Fibroblast of skin of left biceps (primary cell): Measurements from ENCODE around the gene RITA1.

Experiments
- DNase-seq, 2 experiments: peaks; one replicate each; pipeline ENCODE4 v3.0.0-alpha.2; 2013; ENCODE audit warnings: low read depth in 2 of 2

The RITA1 gene

DNA sequence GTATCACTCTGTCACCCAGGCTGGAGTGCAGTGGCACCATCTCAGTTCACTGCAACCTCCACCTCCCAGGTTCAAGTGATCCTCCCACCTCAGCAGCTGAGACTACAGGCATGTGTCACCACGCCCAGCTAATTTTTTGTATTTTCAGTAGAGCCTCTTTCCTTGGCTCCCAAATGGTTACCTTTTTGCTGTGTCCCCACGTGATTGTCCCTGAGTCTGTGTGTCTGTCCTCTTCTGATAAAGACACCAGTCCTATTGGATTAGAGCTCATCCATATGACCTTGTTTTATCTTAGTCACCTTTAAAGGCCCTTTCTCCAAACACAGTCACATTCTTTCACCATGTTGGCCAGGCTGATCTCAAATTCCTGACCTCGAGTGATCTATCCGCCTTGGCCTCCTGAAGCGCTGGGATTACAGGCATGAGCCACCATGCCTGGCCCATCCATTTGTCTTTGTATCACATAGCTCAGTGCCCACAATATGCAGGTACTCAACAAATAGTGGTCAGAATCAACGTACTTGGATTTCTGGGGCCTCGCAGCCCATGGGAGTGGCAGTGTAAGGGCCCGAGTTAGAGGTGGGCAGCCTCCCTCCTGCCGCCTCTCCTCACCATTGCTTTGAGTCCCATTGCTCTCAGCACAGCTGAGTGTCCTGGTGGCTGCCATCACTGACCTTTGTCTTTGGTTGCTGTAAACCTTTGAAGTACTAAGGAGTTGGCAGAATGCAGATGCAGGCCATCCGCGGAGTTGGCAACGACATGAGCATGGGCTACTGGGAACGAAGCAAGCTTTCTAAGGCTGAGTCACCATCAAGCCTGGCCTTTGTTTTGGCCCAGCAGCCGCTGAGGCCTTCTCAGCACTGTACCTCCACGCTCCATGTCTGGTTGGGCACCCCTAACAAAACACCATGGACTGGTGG, 45.1 kb downstream of the RITA1 start:
- no peak for DNase-seq

DNA sequence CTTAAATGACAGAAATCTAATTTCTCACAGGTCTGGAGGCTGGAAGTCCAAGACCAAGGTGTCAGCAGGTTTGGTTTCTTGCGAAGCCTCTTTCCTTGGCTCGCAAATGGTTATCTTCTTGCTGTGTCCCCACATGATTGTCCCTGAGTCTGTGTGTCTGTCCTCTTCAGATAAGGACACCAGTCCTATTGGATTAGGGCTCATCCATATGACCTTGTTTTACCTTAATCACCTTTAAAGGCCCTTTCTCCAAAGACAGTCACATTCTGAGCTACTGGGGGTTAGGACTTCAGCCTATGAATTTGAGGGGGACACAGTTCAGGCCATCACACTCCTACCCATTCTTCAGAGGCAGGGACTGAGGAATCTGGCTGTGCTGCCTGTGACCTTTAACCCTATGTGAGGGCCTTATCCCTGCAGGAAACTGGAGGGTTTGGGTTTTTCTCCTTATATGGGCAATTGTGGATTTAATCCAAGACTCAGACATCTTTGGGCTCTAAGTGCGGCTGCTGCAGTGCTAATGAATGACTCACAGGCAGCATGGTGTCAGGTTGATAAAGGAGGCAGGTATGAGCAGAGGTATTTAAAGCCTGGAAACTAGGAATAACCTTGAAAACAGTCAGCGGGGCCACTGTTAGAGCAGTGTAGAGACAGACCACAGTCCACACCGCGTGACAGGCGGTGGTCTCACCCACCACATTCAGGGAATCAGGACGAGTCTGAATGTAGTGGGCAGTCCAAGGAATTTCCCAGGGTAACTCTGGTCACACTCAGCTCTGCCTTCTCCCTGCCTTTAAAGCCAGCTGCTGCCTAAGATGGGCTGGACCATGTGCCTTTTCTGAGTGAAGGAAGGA, 45.9 kb downstream of the RITA1 start:
- no peak for DNase-seq

DNA sequence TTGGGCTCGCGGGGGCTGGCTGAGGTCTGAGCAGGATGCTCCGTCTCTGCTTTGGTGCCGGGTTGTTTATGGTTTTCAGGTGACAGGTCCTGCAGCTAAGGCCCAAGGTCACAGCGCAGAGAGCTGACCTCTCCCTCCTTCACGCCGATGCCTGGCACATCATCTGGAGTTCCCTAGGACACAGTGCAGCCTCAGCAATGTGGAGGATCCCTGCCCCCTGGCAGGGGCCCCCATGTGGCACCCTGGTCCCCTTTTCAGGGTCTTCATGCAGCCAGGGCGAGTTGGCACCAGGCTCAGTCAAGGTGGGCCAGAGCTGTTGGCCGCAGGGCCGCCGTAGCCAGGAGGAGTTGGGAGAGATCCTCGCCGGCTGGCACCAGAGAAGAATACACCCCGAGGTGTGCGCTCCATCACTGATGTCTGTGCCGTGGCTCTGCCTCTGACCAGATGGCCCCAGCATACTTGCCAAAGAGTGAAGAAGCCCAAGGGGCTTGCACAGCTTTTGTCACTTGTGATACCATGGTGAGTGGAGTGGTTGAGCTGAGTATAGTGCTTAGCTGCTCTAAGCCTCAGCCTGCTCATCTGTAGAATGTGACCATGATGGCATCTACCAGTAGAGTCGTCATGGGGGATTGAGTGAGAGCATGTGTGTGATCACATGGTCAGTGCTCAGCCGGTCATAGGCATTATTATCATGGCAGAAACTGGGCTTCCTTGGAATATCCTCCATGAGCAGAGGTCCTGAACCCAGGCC, 46.7 kb downstream of the RITA1 start:
- DNase-seq, result no peak

DNA sequence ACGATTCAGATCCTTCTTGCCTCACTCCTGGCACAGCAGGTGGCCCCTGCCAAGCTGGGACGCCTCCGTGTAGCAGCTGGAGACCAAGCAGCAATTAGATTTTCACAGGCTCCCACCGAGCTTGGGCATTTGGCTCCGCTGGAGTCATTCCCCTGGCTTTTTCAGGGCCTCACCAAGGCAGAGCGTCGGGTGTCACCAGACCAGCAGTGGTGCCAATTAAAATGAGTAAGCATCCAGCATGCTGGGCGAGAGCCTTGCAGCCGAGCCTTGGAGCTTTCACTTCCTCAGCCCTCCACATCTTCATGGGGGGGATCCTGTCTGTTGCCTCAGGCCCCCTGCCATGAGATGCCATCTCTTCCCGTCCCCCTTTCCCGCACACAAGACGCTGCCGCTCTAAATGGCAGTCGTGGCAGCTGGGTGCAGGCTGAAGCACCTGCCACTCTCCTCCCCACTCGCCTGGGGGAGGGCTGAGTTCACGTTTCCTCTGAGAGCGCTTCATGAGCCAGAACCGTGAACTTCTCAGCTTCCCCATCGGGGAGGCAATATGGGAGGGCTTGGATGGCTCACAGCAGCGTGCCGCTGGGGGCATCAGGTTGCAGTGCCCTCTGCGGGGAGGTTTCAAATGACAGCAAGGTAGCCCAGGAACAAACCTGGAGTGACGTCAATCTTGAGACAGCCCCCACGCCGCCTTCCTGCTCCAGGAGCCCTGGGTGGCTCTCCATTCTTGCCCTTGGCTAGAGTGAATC, 47.5 kb downstream of the RITA1 start:
- no peak for DNase-seq

DNA sequence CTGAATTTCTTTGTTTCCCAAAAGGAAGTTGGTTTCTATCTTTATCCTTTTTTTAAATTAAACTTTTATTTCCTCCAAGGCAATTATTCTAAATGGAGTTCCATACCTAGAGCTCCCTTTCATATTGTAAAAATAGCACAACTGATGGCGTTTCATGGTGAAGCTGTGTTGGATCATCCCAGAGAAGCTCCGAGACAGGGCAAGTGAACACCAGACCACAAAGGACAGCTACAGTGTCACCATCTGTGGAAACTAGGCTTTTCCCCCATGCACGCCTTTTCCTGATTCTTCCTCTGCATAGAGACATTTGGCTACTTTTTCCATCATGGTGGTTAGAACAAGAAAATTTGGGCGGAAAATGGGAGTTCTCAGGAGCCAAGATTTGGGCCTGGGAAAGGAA, 48.4 kb downstream of the RITA1 start:
- no peak for DNase-seq

DNA sequence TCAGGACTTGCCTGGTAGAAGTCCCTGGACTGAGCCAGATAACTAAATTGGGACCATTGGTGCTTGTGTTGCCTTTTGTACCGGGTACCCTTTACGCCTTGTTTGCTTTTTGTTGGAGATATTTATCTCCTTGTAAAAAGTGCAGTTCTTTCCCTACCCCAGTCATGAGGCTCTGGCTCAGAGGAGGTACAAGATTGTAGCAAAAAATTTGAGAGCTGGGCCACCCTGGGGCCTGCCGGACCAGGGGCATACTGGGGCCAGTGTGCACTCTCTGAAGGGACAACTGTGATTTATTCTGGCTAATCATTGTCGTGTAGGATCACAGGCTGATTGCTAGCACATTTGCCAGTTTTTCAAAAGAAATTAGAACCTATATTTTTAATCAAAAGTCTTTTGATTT, 49.0 kb downstream of the RITA1 start:
- no peak for DNase-seq

DNA sequence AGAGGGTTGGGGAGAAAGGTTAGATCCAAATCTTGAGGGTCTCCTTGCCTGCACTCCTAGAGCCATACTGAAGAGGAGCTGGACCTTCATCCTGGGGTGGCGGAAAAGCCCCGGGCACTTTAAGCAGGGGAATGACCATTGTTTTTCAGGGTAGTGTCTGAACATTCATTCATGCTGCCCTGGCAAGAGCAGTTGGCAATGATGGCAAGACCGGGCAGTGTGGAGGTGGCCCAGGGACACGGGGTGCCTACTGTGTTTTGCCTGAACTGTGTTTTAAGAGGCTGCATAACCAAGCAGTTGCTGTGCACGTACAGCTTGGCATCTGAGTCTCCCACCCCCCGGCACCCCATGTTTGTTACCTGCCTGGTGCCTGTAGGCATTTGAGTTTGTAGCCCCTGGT, 50.5 kb downstream of the RITA1 start:
- DNase-seq, result no peak

DNA sequence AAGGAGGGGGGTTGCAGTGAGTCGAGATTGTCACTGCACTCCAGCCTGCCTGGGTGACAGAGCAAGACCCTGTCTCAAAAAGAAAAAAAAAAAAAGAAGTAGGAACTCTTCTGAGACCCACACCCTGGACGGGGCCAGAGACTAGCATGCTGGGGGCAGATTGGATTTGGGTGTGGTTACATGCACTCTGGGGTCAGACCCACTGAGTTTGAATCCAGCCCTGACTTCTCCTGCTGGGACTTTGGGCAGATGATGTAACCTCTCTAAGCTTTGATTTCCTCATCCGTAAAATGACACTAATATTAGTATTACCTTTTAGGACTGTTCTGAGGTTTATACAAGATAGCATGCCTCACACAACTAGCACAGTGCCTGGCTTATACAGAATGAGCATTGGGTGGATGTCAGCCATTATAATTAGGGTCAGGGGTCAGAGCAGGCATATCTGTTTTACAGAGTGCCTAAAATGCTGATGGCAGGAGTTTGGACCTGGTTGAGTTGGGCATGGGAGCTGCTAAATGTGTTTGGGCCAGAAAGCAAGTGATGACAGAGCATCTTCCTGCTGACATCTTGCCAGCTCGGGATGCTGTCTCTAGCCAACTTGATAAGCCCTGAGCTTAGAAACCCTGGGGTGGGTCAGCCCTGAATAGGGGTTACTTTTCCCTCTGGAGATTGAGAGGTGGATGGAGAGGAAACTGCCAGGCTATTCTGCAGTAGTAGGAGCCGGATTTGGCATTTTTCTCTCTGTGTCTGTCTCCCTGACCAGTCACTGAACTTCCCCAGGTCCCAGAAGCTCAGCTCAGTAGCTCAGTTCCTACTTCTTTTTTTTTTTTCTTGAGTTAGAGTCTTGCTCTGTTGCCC, 51.2 kb downstream of the RITA1 start:
- DNase-seq, result no peak

DNA sequence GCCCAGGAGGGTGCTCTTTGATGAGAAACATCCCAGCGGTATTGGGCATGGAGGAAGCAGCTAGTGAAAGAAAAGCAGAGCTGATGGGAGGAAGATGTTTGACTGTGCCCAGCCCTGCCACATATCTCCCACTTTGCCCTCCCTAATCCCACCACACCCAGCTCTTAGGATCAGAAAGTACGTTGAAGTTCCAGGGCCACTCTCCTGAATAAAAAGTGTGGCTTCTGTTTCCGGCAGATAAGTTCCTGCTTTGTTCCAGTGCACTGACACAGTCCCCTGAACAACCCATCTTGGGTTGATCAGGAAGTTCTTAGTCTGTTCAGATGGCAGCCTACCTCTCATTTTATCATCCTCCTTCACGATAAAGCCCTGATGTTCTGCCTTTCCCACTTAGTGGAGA, 52.2 kb downstream of the RITA1 start:
- no peak for DNase-seq

DNA sequence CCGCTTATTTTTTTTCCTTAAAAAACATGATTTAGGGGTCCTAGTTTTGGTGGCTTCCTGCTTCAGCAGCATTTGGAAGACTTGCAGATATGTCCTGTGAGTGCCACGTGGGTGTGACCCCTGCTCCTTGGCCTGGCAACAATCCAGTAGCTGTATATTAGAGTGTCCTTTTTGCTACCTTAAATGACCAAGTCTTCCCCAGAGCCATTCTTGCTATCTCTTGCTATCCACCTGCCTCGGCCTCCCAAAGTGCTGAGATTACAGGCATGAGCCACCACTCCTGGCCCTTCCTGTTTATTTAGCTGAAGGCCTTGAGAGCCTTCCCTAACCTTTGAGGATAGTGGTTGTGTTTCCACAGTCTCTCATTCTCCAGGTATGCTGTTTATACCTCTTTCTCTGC, 52.8 kb downstream of the RITA1 start:
- DNase-seq, result no peak

DNA sequence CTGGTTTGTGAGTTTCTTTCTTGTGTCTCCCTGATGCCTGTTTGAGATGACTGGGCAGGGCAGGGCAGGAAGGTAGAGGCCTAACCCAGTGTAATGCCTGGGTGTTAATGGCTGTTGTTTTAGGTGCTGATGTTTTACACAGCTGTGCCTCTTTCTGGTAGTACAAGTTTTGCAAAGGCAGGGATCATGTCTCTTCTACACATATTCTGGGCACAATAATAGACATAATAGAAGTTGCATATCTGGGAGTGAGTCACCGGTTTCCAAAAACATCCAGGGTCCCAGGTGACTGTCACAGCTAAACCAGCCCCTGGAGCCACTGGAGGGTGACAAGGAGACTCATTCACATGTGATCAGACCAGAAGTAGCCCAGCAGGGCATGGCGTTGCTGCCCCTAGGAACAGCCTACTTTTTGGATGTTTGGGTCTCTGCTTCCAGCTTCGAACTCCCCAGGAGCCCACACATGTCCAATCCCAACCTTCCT, 53.8 kb downstream of the RITA1 start:
- DNase-seq, result no peak

DNA sequence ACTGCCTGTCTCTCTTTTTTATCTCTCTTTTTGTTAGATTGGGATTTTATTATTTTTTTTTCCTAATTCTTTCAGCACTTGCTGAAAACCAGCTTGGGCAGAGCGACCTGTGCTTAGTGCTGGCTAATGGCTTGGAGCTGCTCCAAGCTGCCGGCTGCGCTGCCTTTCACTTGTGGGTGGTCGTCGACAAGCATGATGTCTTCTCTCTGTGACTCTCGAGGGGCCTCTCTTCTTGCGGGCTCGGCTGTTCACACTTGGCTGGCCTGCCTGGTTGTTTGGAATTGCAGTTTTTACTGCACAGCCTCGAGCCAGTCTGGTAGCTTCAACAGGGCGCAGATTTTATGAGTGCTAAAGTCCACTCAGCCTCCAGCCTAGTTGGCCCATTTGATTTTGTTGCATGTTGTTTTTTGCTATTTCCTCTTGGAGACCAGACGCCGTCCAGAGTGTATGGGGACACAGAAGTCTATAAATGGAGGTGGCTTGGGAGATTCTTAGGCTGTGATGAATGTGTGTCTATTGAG, 54.4 kb downstream of the RITA1 start:
- no peak for DNase-seq

DNA sequence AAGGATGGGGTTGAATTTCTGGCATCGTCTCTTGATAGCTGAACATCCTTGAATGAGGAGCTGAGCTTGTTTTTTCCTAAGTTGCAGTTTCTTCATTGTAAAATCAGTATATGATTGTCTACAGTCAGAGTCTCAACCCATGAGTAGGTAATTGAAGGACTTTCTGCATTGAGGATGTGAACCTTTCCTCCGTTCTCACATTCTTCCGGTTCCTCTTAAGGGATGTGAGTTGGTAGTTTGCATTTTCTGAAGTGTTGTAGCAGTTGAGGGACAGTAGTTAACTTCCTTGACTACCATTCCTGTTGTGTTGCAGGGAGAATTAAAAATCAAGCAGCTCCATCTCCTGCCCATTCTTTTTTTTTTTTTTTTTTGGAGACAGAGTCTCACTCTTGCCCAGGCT, 54.9 kb downstream of the RITA1 start:
- DNase-seq, result no peak

DNA sequence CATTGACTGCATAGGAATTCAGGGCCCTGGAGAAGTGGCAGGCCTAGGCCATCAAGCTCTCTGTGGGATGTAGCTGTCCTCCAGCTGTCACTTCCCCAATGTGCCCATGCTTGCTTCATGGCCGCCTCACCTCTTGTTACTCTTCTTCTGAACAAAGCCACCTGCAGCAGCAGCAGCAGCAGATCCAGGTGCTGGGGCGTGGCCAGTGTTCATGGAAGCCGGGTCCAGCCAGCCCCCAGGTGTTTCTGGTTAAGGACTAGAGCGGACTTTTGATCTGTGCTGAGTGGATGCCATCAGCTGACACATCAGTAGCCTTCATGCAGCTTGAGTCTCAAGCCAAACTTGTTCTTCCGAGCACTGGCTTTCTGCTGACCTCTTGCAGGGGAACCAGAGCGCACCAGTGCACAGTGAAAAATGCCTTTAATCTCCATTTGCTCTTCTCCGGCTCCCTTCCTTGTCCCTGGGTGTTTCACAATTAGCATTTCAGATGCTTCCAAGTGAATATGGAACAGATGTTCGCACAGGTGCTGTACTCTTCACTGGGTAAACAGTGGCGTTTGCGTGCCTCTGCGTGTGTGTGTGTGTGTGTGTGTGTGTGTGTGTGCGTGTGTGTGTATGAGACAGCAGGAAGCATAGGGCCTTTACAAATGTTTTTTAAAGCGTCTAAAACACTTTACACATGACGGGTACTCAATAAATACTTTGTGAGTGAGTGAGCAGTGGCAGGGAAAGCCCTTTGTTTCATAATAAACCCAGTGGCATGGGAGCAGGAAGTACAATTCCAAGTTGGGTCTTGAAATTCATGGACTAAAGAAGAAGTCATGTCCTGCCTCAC, 55.9 kb downstream of the RITA1 start:
- peak; percentile 65 to 70 for DNase-seq
